DOHH2 (cell line): ENCODE measurements around the gene RFX4.

Experiments used
- EZH2phosphoT487 ChIP-seq: fragments of 200-600 bp; sonication (generic); IDR thresholded peaks from 2 replicates; pipeline ENCODE4 v1.6.1; 2017; ENCODE audit warnings: borderline replicate concordance, mild to moderate bottlenecking, antibody characterized with exemption, low read length, moderate library complexity, mixed read lengths
- TF ChIP-seq, protein P1 (sequence below): fragments of 200-600 bp; sonication (generic); IDR thresholded peaks from one replicate; pipeline ENCODE4 v1.5.1; 2014; ENCODE audit warnings: antibody characterized with exemption, mild to moderate bottlenecking, low read depth, low read length; ENCODE audit not compliant: poor library complexity, severe bottlenecking

DNA sequence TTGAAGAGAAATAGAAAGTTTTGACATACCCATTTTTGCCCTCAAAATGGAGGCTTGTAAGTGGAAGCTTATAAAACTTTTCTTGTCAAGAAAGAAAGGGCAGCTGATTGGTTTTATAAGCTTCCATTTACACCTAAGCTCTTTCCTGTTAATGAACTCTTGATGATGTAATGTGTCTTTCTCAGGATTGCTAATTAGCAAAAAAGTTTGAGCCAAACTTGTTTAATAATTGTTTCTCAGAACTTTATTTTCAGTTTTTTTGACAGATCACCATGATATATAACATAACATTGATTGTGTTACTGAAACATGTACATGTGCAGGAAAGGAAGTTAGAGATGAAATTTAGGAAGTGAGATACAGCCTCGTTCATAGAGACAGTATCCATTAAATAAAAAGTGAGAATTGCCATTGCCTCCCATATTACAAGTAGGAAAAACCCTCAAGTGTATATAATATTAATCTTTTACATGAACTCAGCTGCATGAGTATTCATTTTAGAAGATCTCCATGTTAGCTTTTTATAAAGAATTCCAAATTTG is 218.4 kb downstream of the RFX4 start:
- TF ChIP-seq, protein P1, sequence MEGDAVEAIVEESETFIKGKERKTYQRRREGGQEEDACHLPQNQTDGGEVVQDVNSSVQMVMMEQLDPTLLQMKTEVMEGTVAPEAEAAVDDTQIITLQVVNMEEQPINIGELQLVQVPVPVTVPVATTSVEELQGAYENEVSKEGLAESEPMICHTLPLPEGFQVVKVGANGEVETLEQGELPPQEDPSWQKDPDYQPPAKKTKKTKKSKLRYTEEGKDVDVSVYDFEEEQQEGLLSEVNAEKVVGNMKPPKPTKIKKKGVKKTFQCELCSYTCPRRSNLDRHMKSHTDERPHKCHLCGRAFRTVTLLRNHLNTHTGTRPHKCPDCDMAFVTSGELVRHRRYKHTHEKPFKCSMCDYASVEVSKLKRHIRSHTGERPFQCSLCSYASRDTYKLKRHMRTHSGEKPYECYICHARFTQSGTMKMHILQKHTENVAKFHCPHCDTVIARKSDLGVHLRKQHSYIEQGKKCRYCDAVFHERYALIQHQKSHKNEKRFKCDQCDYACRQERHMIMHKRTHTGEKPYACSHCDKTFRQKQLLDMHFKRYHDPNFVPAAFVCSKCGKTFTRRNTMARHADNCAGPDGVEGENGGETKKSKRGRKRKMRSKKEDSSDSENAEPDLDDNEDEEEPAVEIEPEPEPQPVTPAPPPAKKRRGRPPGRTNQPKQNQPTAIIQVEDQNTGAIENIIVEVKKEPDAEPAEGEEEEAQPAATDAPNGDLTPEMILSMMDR = no peak
- TF ChIP-seq EZH2phosphoT487 = no peak
